SJSA1 (cell line): ENCODE measurements around the gene STARD3. TPM values are rescaled to one million over a fixed set of nuclear protein-coding genes. Genes with fewer than 3 reads are reported as not detected.
"Not testable (repeated sequence)": the region's sequence is repeated elsewhere in the genome, so short reads cannot be mapped to it uniquely, and the experiment has no call there.

Experiments used
- DNase-seq, 2 experiments: peaks; one replicate each; pipeline ENCODE4 v3.0.0-alpha.2; 2015 to 2020; ENCODE audit warnings: low spot score in 2 of 2, low read depth in 1 of 2
- H3K27ac ChIP-seq: fragments of 250-450 bp; sonication (Bioruptor Pico); 2 replicates; pipeline ENCODE4 v1.5.1; 2020; ENCODE audit warnings: mild to moderate bottlenecking, moderate library complexity
- H3K27me3 ChIP-seq: fragments of 250-450 bp; sonication (Bioruptor Pico); replicated peaks from 2 replicates; pipeline ENCODE4 v1.5.1; 2020; ENCODE audit warnings: mild to moderate bottlenecking, moderate library complexity
- H3K36me3 ChIP-seq: fragments of 250-450 bp; sonication (Bioruptor Pico); 2 replicates; pipeline ENCODE4 v1.5.1; 2020; ENCODE audit warnings: mild to moderate bottlenecking
- H3K4me1 ChIP-seq: fragments of 250-450 bp; sonication (Bioruptor Pico); replicated peaks from 2 replicates; pipeline ENCODE4 v1.6.1; 2021; ENCODE audit warnings: mild to moderate bottlenecking
- H3K4me3 ChIP-seq: fragments of 250-450 bp; sonication (Bioruptor Pico); 2 replicates; pipeline ENCODE4 v1.5.1; 2020; ENCODE audit warnings: mild to moderate bottlenecking
- H3K9me3 ChIP-seq: fragments of 250-450 bp; sonication (Bioruptor Pico); replicated peaks from 2 replicates; pipeline ENCODE4 v1.5.1; 2020; ENCODE audit warnings: mild to moderate bottlenecking
- total RNA-seq: library from RNA; depleted of rRNA; stranded (reverse); fragments of >200 nt; shearing (Covaris generic); gene quantifications from 2 replicates; pipeline ENCODE4 v1.2.3, GENCODE V29; 2014; rRNA removed

STARD3 gene
- 27.8 and 46.6 TPM in 2 replicates for total RNA-seq

GRCh38 chr17:39636927-39637736 lies at the start of gene STARD3:
STARD3 (plus strand) TSS chr17:39637144; CDS start chr17:39653532, 16,388 bp downstream.
- H3K4me3 ChIP-seq = peak within 1 kb of the TSS; percentile 97
- peaks cover 2% of the 10 kb centered on the region; the same call in 1 of the 2 replicates for H3K27me3 ChIP-seq
- H3K9me3 ChIP-seq = no peaks in the 10 kb centered on the region
- peak within 1 kb of the TSS; percentile 92 for H3K27ac ChIP-seq
- DNase-seq = peak; percentile 76 to 90
- H3K4me1 ChIP-seq = peaks cover 13% of the 10 kb centered on the region
- peaks cover 4% of the 10 kb centered on the region for H3K36me3 ChIP-seq

DNA sequence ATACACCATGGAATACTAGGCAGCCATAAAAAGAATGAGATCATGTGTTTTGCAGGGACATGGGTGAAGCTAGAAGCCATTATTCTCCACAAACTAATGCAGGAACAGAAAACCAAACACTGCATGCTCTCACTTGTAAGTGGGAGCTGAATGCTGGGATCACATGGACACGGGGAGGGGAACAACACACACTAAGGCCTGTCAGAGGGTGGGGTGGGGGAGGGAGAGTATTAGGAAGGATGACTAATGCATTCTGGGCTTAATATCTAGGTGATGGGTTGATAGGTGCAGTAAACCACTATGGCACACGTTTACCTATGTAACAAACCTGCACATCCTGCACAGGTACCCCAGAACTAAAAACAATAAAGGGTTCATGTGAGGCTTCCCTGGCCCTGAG lies 46.8 kb upstream of the STARD3 start:
- H3K27me3 ChIP-seq = peaks cover 21% of the 10 kb centered on the region

GRCh38 chr17:39591958-39592954 lies 44.7 kb upstream of the STARD3 start:
- no peaks in the 10 kb centered on the region for H3K9me3 ChIP-seq
- H3K27me3 ChIP-seq = peaks cover 38% of the 10 kb centered on the region
- no peaks in the 10 kb centered on the region for H3K36me3 ChIP-seq
- H3K4me3 ChIP-seq = no peak overlapping the region
- H3K4me1 ChIP-seq = no peaks in the 10 kb centered on the region
- H3K27ac ChIP-seq = no peak overlapping the region
- DNase-seq = no peak

More for the DNA sequence above, 46.8 kb upstream of the STARD3 start:
- H3K27ac ChIP-seq, H3K9me3 ChIP-seq, DNase-seq, H3K36me3 ChIP-seq, H3K4me3 ChIP-seq, H3K4me1 ChIP-seq: not testable (repeated sequence)

DNA sequence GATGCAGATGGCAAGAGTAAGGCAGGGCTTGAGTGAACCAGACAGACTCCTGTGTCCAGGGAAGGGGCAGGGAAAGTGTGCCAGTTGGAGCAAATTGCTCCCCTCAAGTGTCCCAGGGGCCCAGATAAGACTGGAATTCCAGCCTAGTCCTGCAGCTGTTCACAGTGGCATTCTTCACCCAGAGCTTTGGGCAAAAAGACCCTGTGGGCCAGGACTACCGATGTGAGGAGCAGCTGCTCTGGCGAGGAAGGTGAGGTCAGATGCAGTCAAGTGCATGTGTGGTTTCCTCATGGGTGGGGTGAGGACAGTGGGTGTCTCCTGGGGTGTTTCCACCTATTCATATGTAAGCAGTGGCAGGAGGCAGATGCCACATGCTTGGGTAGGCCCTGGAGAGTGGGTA lies 43.6 kb upstream of the STARD3 start:
- Histone ChIP-seq H3K4me3 (no peak overlapping the region), H3K27ac (no peak overlapping the region), H3K9me3 (no peaks in the 10 kb centered on the region), H3K36me3 (no peaks in the 10 kb centered on the region), H3K4me1 (no peaks in the 10 kb centered on the region), H3K27me3 (peaks cover 48% of the 10 kb centered on the region)
- DNase-seq = no peak

GRCh38 chr17:39595294-39595693 lies 41.6 kb upstream of the STARD3 start:
- H3K4me1 ChIP-seq = no peaks in the 10 kb centered on the region
- DNase-seq = no peak
- H3K27ac ChIP-seq = no peak overlapping the region
- no peaks in the 10 kb centered on the region for H3K36me3 ChIP-seq
- H3K9me3 ChIP-seq = no peaks in the 10 kb centered on the region
- H3K27me3 ChIP-seq = peaks cover 67% of the 10 kb centered on the region
- no peak overlapping the region for H3K4me3 ChIP-seq

DNA sequence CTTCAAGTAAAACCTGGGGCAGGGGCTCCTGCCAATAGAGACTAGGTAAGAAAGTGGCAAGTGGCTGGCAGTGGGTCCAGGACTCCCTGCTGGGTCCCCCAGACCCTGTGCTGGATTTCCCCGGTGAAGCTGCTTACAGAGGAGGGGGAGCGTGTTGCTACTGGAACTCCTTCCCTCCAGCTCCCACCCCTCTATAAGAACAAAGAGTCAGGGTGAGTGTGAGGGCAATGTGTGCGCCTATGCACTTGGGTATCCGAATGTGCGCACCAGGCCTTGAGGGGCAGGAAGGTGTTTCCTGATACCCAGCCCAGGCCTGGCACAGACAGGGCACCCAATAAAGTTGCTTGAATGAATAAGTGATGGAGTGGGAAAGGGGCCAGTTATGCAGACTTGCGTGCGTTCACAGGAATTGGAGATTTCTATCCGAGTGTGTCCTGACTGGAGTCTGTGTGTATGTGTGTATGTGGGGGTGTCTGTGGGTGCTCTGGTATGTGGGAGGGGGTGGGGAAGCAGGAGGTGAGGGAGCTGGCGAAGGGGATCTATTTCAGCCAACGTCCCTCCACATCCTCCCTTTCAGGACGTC lies 40.9 kb upstream of the STARD3 start:
- Histone ChIP-seq H3K4me3 (no peak overlapping the region), H3K36me3 (no peaks in the 10 kb centered on the region), H3K4me1 (no peaks in the 10 kb centered on the region), H3K27me3 (peaks cover 73% of the 10 kb centered on the region), H3K27ac (no peak overlapping the region), H3K9me3 (no peaks in the 10 kb centered on the region)
- DNase-seq = no peak

DNA sequence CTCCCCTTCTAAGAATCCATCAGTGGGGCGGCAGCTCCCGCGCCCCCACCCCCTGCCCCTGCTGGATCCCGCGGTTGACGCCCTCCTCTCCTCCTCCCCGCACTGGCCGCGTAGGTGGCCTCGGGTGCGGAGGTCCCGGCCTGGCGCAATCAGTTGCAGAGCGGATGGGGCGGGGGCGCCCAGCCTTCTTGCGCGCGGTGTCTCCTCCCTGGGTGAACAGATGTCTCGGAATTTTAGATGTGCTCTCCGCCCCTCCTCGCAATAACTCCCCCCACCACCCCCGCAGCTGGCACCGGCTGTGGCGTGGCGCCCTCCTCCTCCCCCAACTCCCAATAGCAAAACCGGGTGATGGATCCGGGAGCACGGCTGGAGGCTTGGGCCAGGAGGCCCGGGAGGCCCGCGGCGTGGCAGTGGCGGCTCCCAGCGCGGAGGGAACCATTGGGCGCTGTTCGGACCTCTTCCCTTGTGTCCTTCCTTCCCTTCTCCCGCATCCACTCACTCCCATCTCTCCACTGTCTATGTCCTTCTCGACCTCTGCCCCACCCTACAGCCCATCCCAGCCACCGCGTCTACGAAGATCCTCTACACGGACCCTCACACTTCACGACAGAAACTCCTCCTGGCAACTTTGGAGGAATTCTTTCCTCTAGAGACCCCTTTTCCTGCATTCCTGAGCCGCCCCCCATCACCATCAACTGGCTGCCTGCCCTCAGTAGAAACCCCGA lies 40.2 kb upstream of the STARD3 start:
- H3K27ac ChIP-seq = no peak overlapping the region
- no peaks in the 10 kb centered on the region for H3K9me3 ChIP-seq
- H3K4me3 ChIP-seq = no peak overlapping the region
- H3K4me1 ChIP-seq = no peaks in the 10 kb centered on the region
- no peak for DNase-seq
- H3K36me3 ChIP-seq = no peaks in the 10 kb centered on the region
- peaks cover 74% of the 10 kb centered on the region for H3K27me3 ChIP-seq

DNA sequence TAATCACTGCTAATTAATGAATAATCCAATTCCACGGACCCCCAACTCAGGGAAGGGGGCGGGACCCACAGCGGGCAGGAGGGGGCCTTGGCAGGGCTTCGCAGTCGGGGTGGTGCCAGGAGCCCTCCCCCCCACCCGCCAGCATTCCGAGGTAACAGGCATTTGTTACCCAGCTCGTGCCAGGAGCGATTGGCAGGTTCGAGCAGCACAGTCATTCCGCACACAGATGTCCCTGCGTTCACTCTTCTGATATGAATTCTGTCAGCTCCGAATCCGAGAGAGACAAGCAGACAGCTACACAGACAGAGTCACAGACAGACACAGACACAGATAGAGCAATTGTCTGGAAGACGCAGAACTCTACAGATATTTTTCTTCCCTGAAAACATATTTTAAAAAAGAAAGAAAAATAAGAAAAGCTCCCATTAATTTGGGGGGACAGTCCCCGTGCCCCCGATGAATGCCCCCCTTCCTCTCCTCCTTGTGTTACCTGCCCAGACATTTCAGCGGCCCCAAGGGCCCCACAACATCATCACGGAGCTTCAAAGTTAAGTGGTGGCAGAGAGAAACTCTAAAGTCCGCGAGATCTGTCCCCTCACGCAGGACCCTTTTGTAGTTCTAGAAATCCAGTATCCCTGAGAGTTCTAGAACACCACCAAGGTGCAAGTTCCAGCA lies 39.4 kb upstream of the STARD3 start:
- H3K36me3 ChIP-seq = no peaks in the 10 kb centered on the region
- H3K4me1 ChIP-seq = no peaks in the 10 kb centered on the region
- H3K27ac ChIP-seq = no peak overlapping the region
- H3K9me3 ChIP-seq = no peaks in the 10 kb centered on the region
- peaks cover 82% of the 10 kb centered on the region for H3K27me3 ChIP-seq
- no peak for DNase-seq
- H3K4me3 ChIP-seq = no peak overlapping the region

GRCh38 chr17:39598047-39598481 lies 38.9 kb upstream of the STARD3 start:
- Histone ChIP-seq H3K4me1 (no peaks in the 10 kb centered on the region), H3K36me3 (no peaks in the 10 kb centered on the region), H3K9me3 (no peaks in the 10 kb centered on the region), H3K27me3 (peaks cover 87% of the 10 kb centered on the region), H3K27ac (no peak overlapping the region), H3K4me3 (no peak overlapping the region)
- DNase-seq = no peak

GRCh38 chr17:39598630-39599003 lies 38.3 kb upstream of the STARD3 start:
- Histone ChIP-seq H3K4me1 (no peaks in the 10 kb centered on the region), H3K36me3 (no peaks in the 10 kb centered on the region), H3K4me3 (no peak overlapping the region), H3K27me3 (peaks cover 93% of the 10 kb centered on the region), H3K9me3 (no peaks in the 10 kb centered on the region), H3K27ac (no peak overlapping the region)
- DNase-seq = no peak

- no peaks in the 10 kb centered on the region for H3K36me3 ChIP-seq
- H3K9me3 ChIP-seq = no peaks in the 10 kb centered on the region
- peaks cover 95% of the 10 kb centered on the region for H3K27me3 ChIP-seq
- no peaks in the 10 kb centered on the region for H3K4me1 ChIP-seq
- H3K4me3 ChIP-seq = no peak overlapping the region
- no peak overlapping the region for H3K27ac ChIP-seq
- no peak for DNase-seq
These were observed 37.8 kb upstream of the STARD3 start for GRCh38 chr17:39599004-39599664.

DNA sequence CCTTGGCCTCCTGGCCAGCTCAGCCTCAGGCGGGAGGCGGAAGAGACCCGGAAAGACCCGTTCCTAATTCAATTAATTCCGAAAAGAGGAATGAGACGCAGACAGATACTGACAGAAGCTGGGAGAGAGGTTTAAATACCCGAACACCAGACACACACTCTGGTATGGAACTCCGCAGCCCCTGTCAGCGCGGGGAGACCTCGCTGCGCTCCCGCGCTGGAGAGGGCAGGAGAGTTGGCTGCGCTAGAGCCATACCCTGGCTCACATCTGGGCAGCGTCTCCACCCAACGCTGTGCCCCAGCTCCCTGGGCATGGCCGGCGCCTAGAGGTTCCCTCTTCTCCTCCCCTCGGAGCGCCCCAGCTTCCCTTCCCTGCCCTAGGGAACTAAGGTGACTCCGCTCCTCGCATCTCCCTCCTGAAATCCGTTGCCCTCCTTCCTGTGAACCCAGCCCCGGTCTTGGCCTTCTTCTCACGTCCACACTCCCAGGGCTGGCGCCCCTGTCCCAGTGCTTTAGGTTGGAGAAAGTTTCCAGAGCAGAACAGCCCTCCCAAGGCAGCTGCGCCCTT lies 37.2 kb upstream of the STARD3 start:
- DNase-seq = no peak
- Histone ChIP-seq H3K4me3 (no peak overlapping the region), H3K4me1 (no peaks in the 10 kb centered on the region), H3K27ac (no peak overlapping the region), H3K36me3 (no peaks in the 10 kb centered on the region), H3K9me3 (no peaks in the 10 kb centered on the region), H3K27me3 (peaks cover 96% of the 10 kb centered on the region)
